ENCODE results near the gene LASP1. TPM values are rescaled to one million over a fixed set of nuclear protein-coding genes. Genes with fewer than 3 reads are reported as not detected.

LASP1 gene
- total and polyA plus RNA-seq, 2 of the 8 experiments (the other 6 are each of a cell fraction or from before 2014, with no cell fraction given), result 114 to 180 TPM

GRCh38 chr17:38900978-38901656 is 31.3 kb downstream of the LASP1 start (continued):
- TF ChIP-seq MAX (IDR thresholded peaks at IDR 0.05) (no peak), POLR2A (IDR thresholded peaks at IDR 0.05; ENCODE audit: control extremely low read depth in 1 of 2, low read depth in 2 of 2, low read length in 2 of 2) (no peak), TEAD4 (IDR thresholded peaks at IDR 0.05; ENCODE audit: low read depth, low read length) (no peak)

All from H1 (cell line).